ENCODE measurements around the gene PPP4R1.

DNA sequence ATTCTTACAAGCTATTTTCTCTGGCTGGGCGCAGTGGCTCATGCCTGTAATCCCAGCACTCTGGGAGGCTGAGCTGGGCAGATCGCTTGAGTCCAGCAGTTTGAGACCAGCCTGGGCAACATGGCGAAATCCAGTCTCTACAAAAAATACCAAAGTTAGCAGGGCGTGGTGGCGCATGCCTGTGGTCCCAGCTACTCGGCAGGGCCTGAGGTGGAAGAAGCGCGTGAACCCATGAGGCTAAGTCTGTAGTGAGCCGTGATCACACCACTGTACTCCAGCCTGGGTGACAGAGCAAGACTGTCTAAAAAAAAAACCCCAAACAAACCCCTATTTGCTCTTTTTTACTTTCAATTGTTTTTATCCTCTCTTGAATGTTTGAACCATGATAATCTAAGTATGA lies 37.0 kb downstream of the PPP4R1 start:
- TF ChIP-seq, protein P1, sequence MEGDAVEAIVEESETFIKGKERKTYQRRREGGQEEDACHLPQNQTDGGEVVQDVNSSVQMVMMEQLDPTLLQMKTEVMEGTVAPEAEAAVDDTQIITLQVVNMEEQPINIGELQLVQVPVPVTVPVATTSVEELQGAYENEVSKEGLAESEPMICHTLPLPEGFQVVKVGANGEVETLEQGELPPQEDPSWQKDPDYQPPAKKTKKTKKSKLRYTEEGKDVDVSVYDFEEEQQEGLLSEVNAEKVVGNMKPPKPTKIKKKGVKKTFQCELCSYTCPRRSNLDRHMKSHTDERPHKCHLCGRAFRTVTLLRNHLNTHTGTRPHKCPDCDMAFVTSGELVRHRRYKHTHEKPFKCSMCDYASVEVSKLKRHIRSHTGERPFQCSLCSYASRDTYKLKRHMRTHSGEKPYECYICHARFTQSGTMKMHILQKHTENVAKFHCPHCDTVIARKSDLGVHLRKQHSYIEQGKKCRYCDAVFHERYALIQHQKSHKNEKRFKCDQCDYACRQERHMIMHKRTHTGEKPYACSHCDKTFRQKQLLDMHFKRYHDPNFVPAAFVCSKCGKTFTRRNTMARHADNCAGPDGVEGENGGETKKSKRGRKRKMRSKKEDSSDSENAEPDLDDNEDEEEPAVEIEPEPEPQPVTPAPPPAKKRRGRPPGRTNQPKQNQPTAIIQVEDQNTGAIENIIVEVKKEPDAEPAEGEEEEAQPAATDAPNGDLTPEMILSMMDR (optimal IDR thresholded peaks at IDR 0.05 in 1 of 3, IDR thresholded peaks at IDR 0.05 in 1 of 3, conservative IDR thresholded peaks at IDR 0.05 in 1 of 3; ENCODE audit: extremely low read depth in 1 of 3, insufficient read depth in 2 of 3, low read length in 3 of 3) = no peak
- TF ChIP-seq EZH2 (IDR thresholded peaks at IDR 0.05; ENCODE audit: low read length) = no peak

Measured in keratinocyte (primary cell).